Astrocyte of the cerebellum (primary cell): ENCODE measurements around the gene ZFPL1.

Source experiments
- DNase-seq: peaks from one replicate; pipeline ENCODE4 v3.0.0-alpha.2; 2011; ENCODE audit warnings: low read depth
- H3K4me3 ChIP-seq: 2 replicates; pipeline ENCODE4 v1.5.1; 2011; ENCODE audit warnings: mild to moderate bottlenecking, low read depth, low read length, moderate library complexity
- CTCF ChIP-seq: IDR thresholded peaks from 2 replicates; pipeline ENCODE4 v1.5.1; 2012; ENCODE audit warnings: low read length, low read depth, moderate library complexity, mild to moderate bottlenecking; ENCODE audit errors: missing control alignments
- in situ Hi-C: cut with HindIII; loops from 2 replicates; pipeline ENCODE4 v1.10.0; 2017; ENCODE audit warnings: low sequenced_read_pairs

Gene ZFPL1

GRCh38 chr11:65127473-65128181, 43.6 kb downstream of the ZFPL1 start:
- no peak for DNase-seq
- in situ Hi-C loops = no loop called here
- no peak overlapping the region for H3K4me3 ChIP-seq
- no peak for TF ChIP-seq CTCF

- no peak overlapping the region for H3K4me3 ChIP-seq
- no peak for TF ChIP-seq CTCF
- in situ Hi-C loops = no loop called here
- no peak for DNase-seq
These were observed 44.4 kb downstream of the ZFPL1 start for GRCh38 chr11:65128182-65129145.

- TF ChIP-seq CTCF = no peak
- no peak for DNase-seq
- in situ Hi-C loops = no loop called here
- no peak overlapping the region for H3K4me3 ChIP-seq
These were observed 45.8 kb downstream of the ZFPL1 start for GRCh38 chr11:65129649-65130441.

- no peak for DNase-seq
- no peak for TF ChIP-seq CTCF
- in situ Hi-C loops = no loop called here
- H3K4me3 ChIP-seq = no peak overlapping the region
These were observed 46.8 kb downstream of the ZFPL1 start for GRCh38 chr11:65130631-65131416.

GRCh38 chr11:65131417-65131776, 47.4 kb downstream of the ZFPL1 start:
- TF ChIP-seq CTCF = no peak
- no peak overlapping the region for H3K4me3 ChIP-seq
- no peak for DNase-seq
- in situ Hi-C loops = no loop called here

GRCh38 chr11:65131895-65132237, 47.8 kb downstream of the ZFPL1 start:
- H3K4me3 ChIP-seq = no peak overlapping the region
- TF ChIP-seq CTCF = no peak
- in situ Hi-C loops = no loop called here
- DNase-seq = no peak
